H1 (cell line): Measurements from ENCODE around the gene DIDO1. TPM values are rescaled to one million over a fixed set of nuclear protein-coding genes. Genes with fewer than 3 reads are reported as not detected.

Experiments
- BRCA1 ChIP-seq: IDR thresholded peaks from 2 replicates; pipeline ENCODE4 v1.6.1; 2012; ENCODE audit warnings: low read depth, low read length, improper control_type of control experiment
- EP300 ChIP-seq, 2 experiments: IDR thresholded peaks; 1 replicate in 1 of 2; 2 replicates in 1 of 2; pipeline ENCODE4 v1.6.1; 2011 to 2012; ENCODE audit warnings: low read depth in 2 of 2, low read length in 2 of 2, mild to moderate bottlenecking in 2 of 2, borderline replicate concordance in 1 of 2, inconsistent platforms in 1 of 2, moderate library complexity in 1 of 2
- HDAC6 ChIP-seq: IDR thresholded peaks from one replicate; pipeline ENCODE4 v1.7.1; 2012; ENCODE audit warnings: low read depth, mild to moderate bottlenecking, inconsistent platforms, low read length, moderate library complexity
- TAF7 ChIP-seq: optimal IDR thresholded peaks from 2 replicates; pipeline ENCODE3; 2011; ENCODE audit warnings: low read depth, mild to moderate bottlenecking, inconsistent platforms, low read length, moderate library complexity, borderline replicate concordance
- polyA plus RNA-seq, 7 experiments: library from polyadenylated mRNA; depleted of rRNA in 3 of 7; stranded (reverse) in 5 of 7; unstranded in 2 of 7; fragments of >200 nt in 5 of 7; fragments of 200-250 nt in 2 of 7; gene quantifications; 1 replicate in 5 of 7; 2 replicates in 1 of 7; 4 replicates in 1 of 7; pipeline versions ENCODE4 v1.2.1 to v1.2.3, GENCODE V29; 2011 to 2013; ENCODE audit warnings: missing spikeins in 2 of 7, mixed read lengths in 2 of 7
- total RNA-seq: library from RNA; stranded (reverse); fragmentation: NEBNext Ultra II Directional; extraction: Animal tissue kit (Norgen Biotek cat#: 25700); gene quantifications from 2 replicates; pipeline ENCODE4 v1.2.1, GENCODE V29; 2021
- TF ChIP-seq, protein P1 (sequence below): fragments of 300-600 bp; sonication (generic); IDR thresholded peaks from 2 replicates; pipeline ENCODE4 v1.7.1; 2012; ENCODE audit warnings: low read length, moderate library complexity, mild to moderate bottlenecking, inconsistent platforms; ENCODE audit not compliant: insufficient replicate concordance

DIDO1 gene
- total and polyA plus RNA-seq, 2 of the 8 experiments (the other 6 are each of a cell fraction or from before 2014, with no cell fraction given) = 53.6 to 82.8 TPM

DNA sequence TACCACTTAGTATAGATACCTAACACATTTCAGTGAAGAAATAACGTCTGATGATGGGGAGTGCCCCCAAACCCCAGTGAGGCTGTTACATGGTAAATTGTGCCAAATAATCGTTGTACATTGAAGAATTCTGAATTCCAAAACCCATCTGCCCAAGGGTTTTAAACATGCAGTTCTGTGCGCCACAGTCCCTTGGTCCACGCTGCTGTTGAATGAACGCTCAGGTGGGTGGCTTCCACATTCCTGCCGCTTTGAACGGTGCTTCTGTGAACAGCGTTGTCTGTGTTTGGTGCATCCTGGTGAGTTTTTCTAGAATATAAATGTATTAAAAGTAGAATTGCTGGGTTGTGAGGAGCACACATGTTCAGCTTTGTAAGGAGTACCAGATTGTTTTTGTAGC lies 14.6 kb upstream of the DIDO1 start (continued):
- TF ChIP-seq, protein P1, sequence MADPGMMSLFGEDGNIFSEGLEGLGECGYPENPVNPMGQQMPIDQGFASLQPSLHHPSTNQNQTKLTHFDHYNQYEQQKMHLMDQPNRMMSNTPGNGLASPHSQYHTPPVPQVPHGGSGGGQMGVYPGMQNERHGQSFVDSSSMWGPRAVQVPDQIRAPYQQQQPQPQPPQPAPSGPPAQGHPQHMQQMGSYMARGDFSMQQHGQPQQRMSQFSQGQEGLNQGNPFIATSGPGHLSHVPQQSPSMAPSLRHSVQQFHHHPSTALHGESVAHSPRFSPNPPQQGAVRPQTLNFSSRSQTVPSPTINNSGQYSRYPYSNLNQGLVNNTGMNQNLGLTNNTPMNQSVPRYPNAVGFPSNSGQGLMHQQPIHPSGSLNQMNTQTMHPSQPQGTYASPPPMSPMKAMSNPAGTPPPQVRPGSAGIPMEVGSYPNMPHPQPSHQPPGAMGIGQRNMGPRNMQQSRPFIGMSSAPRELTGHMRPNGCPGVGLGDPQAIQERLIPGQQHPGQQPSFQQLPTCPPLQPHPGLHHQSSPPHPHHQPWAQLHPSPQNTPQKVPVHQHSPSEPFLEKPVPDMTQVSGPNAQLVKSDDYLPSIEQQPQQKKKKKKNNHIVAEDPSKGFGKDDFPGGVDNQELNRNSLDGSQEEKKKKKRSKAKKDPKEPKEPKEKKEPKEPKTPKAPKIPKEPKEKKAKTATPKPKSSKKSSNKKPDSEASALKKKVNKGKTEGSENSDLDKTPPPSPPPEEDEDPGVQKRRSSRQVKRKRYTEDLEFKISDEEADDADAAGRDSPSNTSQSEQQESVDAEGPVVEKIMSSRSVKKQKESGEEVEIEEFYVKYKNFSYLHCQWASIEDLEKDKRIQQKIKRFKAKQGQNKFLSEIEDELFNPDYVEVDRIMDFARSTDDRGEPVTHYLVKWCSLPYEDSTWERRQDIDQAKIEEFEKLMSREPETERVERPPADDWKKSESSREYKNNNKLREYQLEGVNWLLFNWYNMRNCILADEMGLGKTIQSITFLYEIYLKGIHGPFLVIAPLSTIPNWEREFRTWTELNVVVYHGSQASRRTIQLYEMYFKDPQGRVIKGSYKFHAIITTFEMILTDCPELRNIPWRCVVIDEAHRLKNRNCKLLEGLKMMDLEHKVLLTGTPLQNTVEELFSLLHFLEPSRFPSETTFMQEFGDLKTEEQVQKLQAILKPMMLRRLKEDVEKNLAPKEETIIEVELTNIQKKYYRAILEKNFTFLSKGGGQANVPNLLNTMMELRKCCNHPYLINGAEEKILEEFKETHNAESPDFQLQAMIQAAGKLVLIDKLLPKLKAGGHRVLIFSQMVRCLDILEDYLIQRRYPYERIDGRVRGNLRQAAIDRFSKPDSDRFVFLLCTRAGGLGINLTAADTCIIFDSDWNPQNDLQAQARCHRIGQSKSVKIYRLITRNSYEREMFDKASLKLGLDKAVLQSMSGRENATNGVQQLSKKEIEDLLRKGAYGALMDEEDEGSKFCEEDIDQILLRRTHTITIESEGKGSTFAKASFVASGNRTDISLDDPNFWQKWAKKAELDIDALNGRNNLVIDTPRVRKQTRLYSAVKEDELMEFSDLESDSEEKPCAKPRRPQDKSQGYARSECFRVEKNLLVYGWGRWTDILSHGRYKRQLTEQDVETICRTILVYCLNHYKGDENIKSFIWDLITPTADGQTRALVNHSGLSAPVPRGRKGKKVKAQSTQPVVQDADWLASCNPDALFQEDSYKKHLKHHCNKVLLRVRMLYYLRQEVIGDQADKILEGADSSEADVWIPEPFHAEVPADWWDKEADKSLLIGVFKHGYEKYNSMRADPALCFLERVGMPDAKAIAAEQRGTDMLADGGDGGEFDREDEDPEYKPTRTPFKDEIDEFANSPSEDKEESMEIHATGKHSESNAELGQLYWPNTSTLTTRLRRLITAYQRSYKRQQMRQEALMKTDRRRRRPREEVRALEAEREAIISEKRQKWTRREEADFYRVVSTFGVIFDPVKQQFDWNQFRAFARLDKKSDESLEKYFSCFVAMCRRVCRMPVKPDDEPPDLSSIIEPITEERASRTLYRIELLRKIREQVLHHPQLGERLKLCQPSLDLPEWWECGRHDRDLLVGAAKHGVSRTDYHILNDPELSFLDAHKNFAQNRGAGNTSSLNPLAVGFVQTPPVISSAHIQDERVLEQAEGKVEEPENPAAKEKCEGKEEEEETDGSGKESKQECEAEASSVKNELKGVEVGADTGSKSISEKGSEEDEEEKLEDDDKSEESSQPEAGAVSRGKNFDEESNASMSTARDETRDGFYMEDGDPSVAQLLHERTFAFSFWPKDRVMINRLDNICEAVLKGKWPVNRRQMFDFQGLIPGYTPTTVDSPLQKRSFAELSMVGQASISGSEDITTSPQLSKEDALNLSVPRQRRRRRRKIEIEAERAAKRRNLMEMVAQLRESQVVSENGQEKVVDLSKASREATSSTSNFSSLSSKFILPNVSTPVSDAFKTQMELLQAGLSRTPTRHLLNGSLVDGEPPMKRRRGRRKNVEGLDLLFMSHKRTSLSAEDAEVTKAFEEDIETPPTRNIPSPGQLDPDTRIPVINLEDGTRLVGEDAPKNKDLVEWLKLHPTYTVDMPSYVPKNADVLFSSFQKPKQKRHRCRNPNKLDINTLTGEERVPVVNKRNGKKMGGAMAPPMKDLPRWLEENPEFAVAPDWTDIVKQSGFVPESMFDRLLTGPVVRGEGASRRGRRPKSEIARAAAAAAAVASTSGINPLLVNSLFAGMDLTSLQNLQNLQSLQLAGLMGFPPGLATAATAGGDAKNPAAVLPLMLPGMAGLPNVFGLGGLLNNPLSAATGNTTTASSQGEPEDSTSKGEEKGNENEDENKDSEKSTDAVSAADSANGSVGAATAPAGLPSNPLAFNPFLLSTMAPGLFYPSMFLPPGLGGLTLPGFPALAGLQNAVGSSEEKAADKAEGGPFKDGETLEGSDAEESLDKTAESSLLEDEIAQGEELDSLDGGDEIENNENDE = no peak
- TF ChIP-seq TAF7 (no peak), BRCA1 (no peak), HDAC6 (no peak), EP300 (IDR thresholded peaks at IDR 0.05; ENCODE audit: borderline replicate concordance in 1 of 2, low read depth in 2 of 2, low read length in 2 of 2) (no peak)
